Stimulated activated CD8-positive, alpha-beta memory T cell treated with anti-CD3 and anti-CD28 coated beads, Interleukin-12 subunit alpha, Interleukin-12 subunit beta, amount 100 ng/mL, for 1 hour (primary cell): Measurements from ENCODE around the gene SFTPA2.
"Not testable (repeated sequence)": the region's sequence is repeated elsewhere in the genome, so short reads cannot be mapped to it uniquely, and the experiment has no call there.

ENCODE experiments used
- DNase-seq: peaks from one replicate; pipeline ENCODE4 v3.0.0-alpha.2; 2020; ENCODE audit warnings: low read depth

SFTPA2 gene

GRCh38 chr10:79560160-79560709, at the start of gene SFTPA2:
Gene SFTPA2, minus strand, starts transcription at chr10:79560407. Its CDS starts 924 bp downstream, at chr10:79559483.
- DNase-seq = no peak

GRCh38 chr10:79608505-79609375, 48.5 kb upstream of the SFTPA2 start:
- DNase-seq = no peak

- DNase-seq = no peak
Measured at GRCh38 chr10:79605308-79605707, 45.1 kb upstream of the SFTPA2 start.

- DNase-seq = no peak
Measured at GRCh38 chr10:79604294-79604693, 44.1 kb upstream of the SFTPA2 start.

- no peak for DNase-seq
Measured at GRCh38 chr10:79602953-79603352, 42.7 kb upstream of the SFTPA2 start.

GRCh38 chr10:79601939-79602338, 41.7 kb upstream of the SFTPA2 start:
- DNase-seq = no peak

- not testable (repeated sequence) for DNase-seq
Measured at GRCh38 chr10:79599644-79600043, 39.4 kb upstream of the SFTPA2 start.

- no peak for DNase-seq
Measured at GRCh38 chr10:79595510-79595909, 35.3 kb upstream of the SFTPA2 start.

- not testable (repeated sequence) for DNase-seq
Measured at GRCh38 chr10:79594565-79594964, 34.4 kb upstream of the SFTPA2 start.

GRCh38 chr10:79593377-79593776, 33.2 kb upstream of the SFTPA2 start:
- no peak for DNase-seq

- DNase-seq = no peak
Measured at GRCh38 chr10:79588800-79589199, 28.6 kb upstream of the SFTPA2 start.

- no peak for DNase-seq
Measured at GRCh38 chr10:79586933-79587332, 26.7 kb upstream of the SFTPA2 start.

GRCh38 chr10:79585870-79586527, 25.8 kb upstream of the SFTPA2 start:
- DNase-seq = no peak

- no peak for DNase-seq
Measured at GRCh38 chr10:79583488-79584024, 23.3 kb upstream of the SFTPA2 start.

- not testable (repeated sequence) for DNase-seq
Measured at GRCh38 chr10:79582954-79583353, 22.7 kb upstream of the SFTPA2 start.

- DNase-seq = no peak
Measured at GRCh38 chr10:79582096-79582495, 21.9 kb upstream of the SFTPA2 start.

GRCh38 chr10:79581044-79581443, 20.8 kb upstream of the SFTPA2 start:
- DNase-seq = no peak

GRCh38 chr10:79579361-79579760, 19.2 kb upstream of the SFTPA2 start:
- DNase-seq = no peak

GRCh38 chr10:79570624-79571023, 10.4 kb upstream of the SFTPA2 start:
- not testable (repeated sequence) for DNase-seq

GRCh38 chr10:79563426-79563825, 3.2 kb upstream of the SFTPA2 start:
- DNase-seq = no peak

GRCh38 chr10:79562135-79562756, 2.0 kb upstream of the SFTPA2 start:
- DNase-seq = peak; percentile 45

- no peak for DNase-seq
Measured at GRCh38 chr10:79561257-79561656, 1.1 kb upstream of the SFTPA2 start.
